Left colon (tissue), 2 donors: ENCODE data around the gene RNASEH1. TPM values are rescaled to one million over a fixed set of nuclear protein-coding genes. Genes with fewer than 3 reads are reported as not detected.
A peak's percentile ranks its signal among the peaks of the same experiment; 100 is the strongest.
"Not testable (repeated sequence)": the region's sequence is repeated elsewhere in the genome, so short reads cannot be mapped to it uniquely, and the experiment has no call there.

ENCODE experiments used
- ATAC-seq: fragments of 200-7000 bp; cut with Tn5 transposase; one replicate; pipeline ENCODE4 v1.9.1; 2020; ENCODE audit warnings: mild to moderate bottlenecking, moderate library complexity
- DNase-seq, 2 donors: peaks; one replicate each; pipeline ENCODE4 v3.0.0-alpha.2; 2020
- intact Hi-C, 2 donors: fragments of 100-400 bp; cut with DNase I in 1 of 2; cut with micrococcal nuclease in 1 of 2; formaldehyde crosslinking; loops; one replicate each; pipeline versions ENCODE4 v1.11.2 to v1.14.0; 2022; cut with DNase I, micrococcal nuclease
- total RNA-seq, 2 donors: library from RNA; stranded (reverse); fragmentation: NEBNext Ultra II Directional; extraction: Animal tissue kit (Norgen Biotek cat#: 25700); gene quantifications; one replicate each; pipeline ENCODE4 v1.2.1, GENCODE V29; 2021
- donor health status: DM: no; HTN: no; CAD: no.
- donor health status: DM: yes; HTN: yes; CAD: no.

Gene RNASEH1
- total RNA-seq, 2 donors from 2014 or later, result 14.4 to 14.7 TPM

- ATAC-seq, result not testable (repeated sequence)
Observed at GRCh38 chr2:3569656-3570055, 11.5 kb upstream of the RNASEH1 start.

GRCh38 chr2:3566806-3567205 lies 8.7 kb upstream of the RNASEH1 start:
- no peak for ATAC-seq
- intact Hi-C loops, result no loop called here

More at GRCh38 chr2:3569656-3570055, 11.5 kb upstream of the RNASEH1 start:
- DNase-seq, intact Hi-C loops: not testable (repeated sequence)

GRCh38 chr2:3565117-3565516 lies 7.0 kb upstream of the RNASEH1 start:
- ATAC-seq (no peak), DNase-seq (no peak)
- intact Hi-C loops, result no loop called here

More at GRCh38 chr2:3566806-3567205, 8.7 kb upstream of the RNASEH1 start:
- no peak for DNase-seq

GRCh38 chr2:3563521-3563976 lies 5.4 kb upstream of the RNASEH1 start:
- ATAC-seq (no peak), DNase-seq (no peak)
- intact Hi-C loops, result no loop called here

- ATAC-seq (peak; percentile 22), DNase-seq (no peak)
- intact Hi-C loops, result no loop called here
Observed at GRCh38 chr2:3557639-3558204, 411 bp downstream of the RNASEH1 start.

- intact Hi-C loops, result no loop called here
- no peak for ATAC-seq
- DNase-seq, result no peak
Observed at GRCh38 chr2:3553946-3554345, 4.2 kb downstream of the RNASEH1 start.

- no peak for ATAC-seq
- intact Hi-C loops, result no loop called here
- DNase-seq, result no peak
Observed at GRCh38 chr2:3547915-3548314, 10.2 kb downstream of the RNASEH1 start.

GRCh38 chr2:3545788-3546478 lies 12.2 kb downstream of the RNASEH1 start:
- no peak for DNase-seq
- intact Hi-C loops, result no loop called here
- no peak for ATAC-seq

- intact Hi-C loops, result no loop called here
- no peak for ATAC-seq
- DNase-seq, result no peak
Observed at GRCh38 chr2:3543023-3543683, 15.0 kb downstream of the RNASEH1 start.

- ATAC-seq (no peak), DNase-seq (no peak)
- intact Hi-C loops, result no loop called here
Observed at GRCh38 chr2:3542107-3542506, 16.0 kb downstream of the RNASEH1 start.

- DNase-seq, result no peak
- intact Hi-C loops, result no loop called here
- ATAC-seq, result no peak
Observed at GRCh38 chr2:3539836-3540235, 18.3 kb downstream of the RNASEH1 start.

GRCh38 chr2:3536682-3537632 lies 21.2 kb downstream of the RNASEH1 start:
- DNase-seq, result peak; percentile 21 to 49
- intact Hi-C loops, result no loop called here
- ATAC-seq, result peak; percentile 49

GRCh38 chr2:3535794-3536681 lies 22.1 kb downstream of the RNASEH1 start:
- peak; percentile 27 to 50 for DNase-seq
- intact Hi-C loops, result no loop called here
- peak; percentile 62 for ATAC-seq

GRCh38 chr2:3535467-3535793 lies 22.7 kb downstream of the RNASEH1 start:
- intact Hi-C loops, result no loop called here
- DNase-seq, result no peak
- ATAC-seq, result no peak

- intact Hi-C loops, result no loop called here
- DNase-seq (no peak), ATAC-seq (no peak)
Observed at GRCh38 chr2:3534251-3534814, 23.8 kb downstream of the RNASEH1 start.

- DNase-seq (no peak), ATAC-seq (no peak)
- intact Hi-C loops, result no loop called here
Observed at GRCh38 chr2:3533836-3534235, 24.3 kb downstream of the RNASEH1 start.

- DNase-seq (peak in 1 of 2 donors; percentile 42), ATAC-seq (no peak)
- intact Hi-C loops, result no loop called here
Observed at GRCh38 chr2:3532941-3533340, 25.2 kb downstream of the RNASEH1 start.
